Thyroid gland (tissue), 4 donors: Measurements from ENCODE around the gene TRPM7.
"Not testable (repeated sequence)": the region's sequence is repeated elsewhere in the genome, so short reads cannot be mapped to it uniquely, and the experiment has no call there.

ENCODE experiments used
- CTCF ChIP-seq, 6 experiments: fragments of 200-600 bp in 3 of 6; fragments of 450-650 bp in 3 of 6; sonication (generic) in 3 of 6; IDR thresholded peaks; one replicate each; pipeline ENCODE4 v1.5.1; 2016 to 2019; ENCODE audit warnings: antibody characterized with exemption in 6 of 6, mild to moderate bottlenecking in 2 of 6, inconsistent platforms in 1 of 6, moderate library complexity in 1 of 6
- POLR2A ChIP-seq, 2 donors: fragments of 450-650 bp; IDR thresholded peaks; one replicate each; pipeline ENCODE4 v1.6.1; 2017; ENCODE audit warnings: antibody characterized with exemption in 2 of 2, mild to moderate bottlenecking in 2 of 2, moderate library complexity in 1 of 2

GRCh38 chr15:50694634-50695165 lies 8.1 kb upstream of the TRPM7 start:
- not testable (repeated sequence) for TF ChIP-seq CTCF, POLR2A (IDR thresholded peaks at IDR 0.05)
